ENCODE measurements around the gene CCDC107.

CCDC107 gene

GRCh38 chr9:35688558-35689541 lies 30.8 kb downstream of the CCDC107 start:
- Histone ChIP-seq H3K9ac (ENCODE audit: low read depth, low read length) (peak overlapping the region; percentile 94), H3K36me3 (ENCODE audit: insufficient read depth, low read depth, low read length) (peaks cover 53% of the 10 kb centered on the region), H3K27ac (ENCODE audit: low read length) (peak overlapping the region; percentile 97), H3K27me3 (ENCODE audit: insufficient read depth, low read length) (no peaks in the 10 kb centered on the region), H3K4me1 (ENCODE audit: insufficient read depth, low read length) (peaks cover 11% of the 10 kb centered on the region), H3K9me3 (ENCODE audit: insufficient read depth, low read depth, low read length) (no peaks in the 10 kb centered on the region), H3K4me3 (ENCODE audit: low read length) (peak overlapping the region; percentile 87)

DNA sequence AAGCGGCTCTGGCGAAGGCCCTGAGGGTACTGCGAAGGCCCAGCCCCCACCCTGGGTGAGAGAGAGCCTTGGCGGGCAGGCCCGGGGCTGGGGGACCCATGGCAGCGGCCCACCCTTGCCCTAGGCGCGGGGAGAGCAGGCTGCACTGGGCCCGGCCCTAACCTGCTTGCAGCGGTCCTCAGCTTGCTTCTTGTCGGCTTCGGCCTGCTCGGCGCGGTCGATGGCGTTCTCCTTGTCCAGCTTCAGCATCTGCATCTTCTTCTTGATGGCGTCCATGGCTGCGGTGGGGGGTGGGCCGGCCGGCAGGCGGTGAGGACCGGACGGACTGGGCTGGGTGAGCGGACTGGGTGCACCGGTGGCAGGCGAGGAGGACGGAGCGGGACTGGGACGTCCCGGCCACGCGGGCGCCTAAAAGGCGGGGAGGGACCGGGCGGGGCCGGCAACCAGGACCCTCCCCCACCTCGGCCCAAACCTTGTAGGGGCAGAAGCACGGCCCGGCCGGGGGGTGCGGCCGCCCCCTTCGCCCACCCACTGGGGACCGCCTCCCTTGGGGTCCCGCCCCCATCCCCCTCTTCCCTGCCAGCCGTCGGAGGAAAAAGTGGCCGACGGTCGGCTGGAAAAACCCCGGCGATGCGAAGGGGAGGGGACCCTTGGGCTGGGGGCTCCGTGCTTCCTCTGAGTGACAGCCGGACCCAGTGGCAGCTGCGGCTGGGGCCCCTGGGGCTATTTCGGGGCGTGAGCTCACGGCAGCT lies 31.6 kb downstream of the CCDC107 start, which contains the start of gene TPM2:
Gene TPM2 (minus strand): TSS at position 384 of the 752 bp plus-strand sequence. CDS start 108 bp downstream, at position 276.
- peak within 1 kb of the TSS; percentile 94 for H3K9ac ChIP-seq (ENCODE audit: low read depth, low read length)
- peaks cover 11% of the 10 kb centered on the region for H3K4me1 ChIP-seq (ENCODE audit: insufficient read depth, low read length)
- no peaks in the 10 kb centered on the region for H3K9me3 ChIP-seq (ENCODE audit: insufficient read depth, low read depth, low read length)
- H3K4me3 ChIP-seq (ENCODE audit: low read length): peak within 1 kb of the TSS; percentile 87
- no peaks in the 10 kb centered on the region for H3K27me3 ChIP-seq (ENCODE audit: insufficient read depth, low read length)
- H3K36me3 ChIP-seq (ENCODE audit: insufficient read depth, low read depth, low read length): peaks cover 44% of the 10 kb centered on the region
- H3K27ac ChIP-seq (ENCODE audit: low read length): peak within 1 kb of the TSS; percentile 97

GRCh38 chr9:35690294-35690613 lies 32.2 kb downstream of the CCDC107 start:
- Histone ChIP-seq H3K27me3 (ENCODE audit: insufficient read depth, low read length) (no peaks in the 10 kb centered on the region), H3K9me3 (ENCODE audit: insufficient read depth, low read depth, low read length) (no peaks in the 10 kb centered on the region), H3K4me1 (ENCODE audit: insufficient read depth, low read length) (peaks cover 11% of the 10 kb centered on the region), H3K4me3 (ENCODE audit: low read length) (peak overlapping the region; percentile 87), H3K9ac (ENCODE audit: low read depth, low read length) (peak overlapping the region; percentile 94; the same call in 1 of the 2 replicates), H3K36me3 (ENCODE audit: insufficient read depth, low read depth, low read length) (peaks cover 39% of the 10 kb centered on the region), H3K27ac (ENCODE audit: low read length) (peak overlapping the region; percentile 81)

- Histone ChIP-seq H3K9ac (ENCODE audit: low read depth, low read length) (peak overlapping the region; percentile 94; the same call in 1 of the 2 replicates), H3K4me1 (ENCODE audit: insufficient read depth, low read length) (peaks cover 11% of the 10 kb centered on the region), H3K27ac (ENCODE audit: low read length) (peak overlapping the region; percentile 86), H3K27me3 (ENCODE audit: insufficient read depth, low read length) (no peaks in the 10 kb centered on the region), H3K36me3 (ENCODE audit: insufficient read depth, low read depth, low read length) (peaks cover 36% of the 10 kb centered on the region), H3K9me3 (ENCODE audit: insufficient read depth, low read depth, low read length) (no peaks in the 10 kb centered on the region), H3K4me3 (ENCODE audit: low read length) (peak overlapping the region; percentile 87)
Measured at GRCh38 chr9:35690614-35691333, 32.7 kb downstream of the CCDC107 start.

DNA sequence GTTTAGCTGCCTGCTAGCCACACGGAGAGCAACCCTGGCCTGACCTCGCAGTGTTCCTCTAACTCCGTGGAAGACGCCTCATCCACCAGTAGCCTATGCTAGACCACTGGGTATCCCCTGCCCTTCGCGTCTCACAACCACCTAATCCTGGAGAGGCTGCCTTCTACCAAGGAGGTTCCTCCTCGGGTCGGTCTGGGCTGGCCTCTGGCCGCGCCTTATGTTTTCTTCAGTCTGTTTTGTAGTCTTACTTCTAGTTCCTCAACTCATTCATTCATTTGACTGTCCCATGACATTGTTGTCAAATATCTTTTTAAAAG lies 33.2 kb downstream of the CCDC107 start:
- peak overlapping the region; percentile 94; the same call in 1 of the 2 replicates for H3K9ac ChIP-seq (ENCODE audit: low read depth, low read length)

GRCh38 chr9:35691757-35692301 lies 33.7 kb downstream of the CCDC107 start:
- H3K27me3 ChIP-seq (ENCODE audit: insufficient read depth, low read length): no peaks in the 10 kb centered on the region
- no peak overlapping the region for H3K9ac ChIP-seq (ENCODE audit: low read depth, low read length)
- peaks cover 11% of the 10 kb centered on the region for H3K4me1 ChIP-seq (ENCODE audit: insufficient read depth, low read length)
- peaks cover 33% of the 10 kb centered on the region for H3K36me3 ChIP-seq (ENCODE audit: insufficient read depth, low read depth, low read length)
- no peak overlapping the region for H3K27ac ChIP-seq (ENCODE audit: low read length)
- H3K9me3 ChIP-seq (ENCODE audit: insufficient read depth, low read depth, low read length): no peaks in the 10 kb centered on the region
- peak overlapping the region; percentile 87 for H3K4me3 ChIP-seq (ENCODE audit: low read length)

More for the DNA sequence above, 33.2 kb downstream of the CCDC107 start:
- H3K4me1 ChIP-seq (ENCODE audit: insufficient read depth, low read length): peaks cover 11% of the 10 kb centered on the region
- peak overlapping the region; percentile 87 for H3K4me3 ChIP-seq (ENCODE audit: low read length)
- H3K36me3 ChIP-seq (ENCODE audit: insufficient read depth, low read depth, low read length): peaks cover 36% of the 10 kb centered on the region
- H3K27me3 ChIP-seq (ENCODE audit: insufficient read depth, low read length): no peaks in the 10 kb centered on the region
- peak overlapping the region; percentile 86 for H3K27ac ChIP-seq (ENCODE audit: low read length)
- H3K9me3 ChIP-seq (ENCODE audit: insufficient read depth, low read depth, low read length): no peaks in the 10 kb centered on the region

GRCh38 chr9:35695943-35696401 lies 37.9 kb downstream of the CCDC107 start:
- Histone ChIP-seq H3K9ac (ENCODE audit: low read depth, low read length) (no peak overlapping the region), H3K4me3 (ENCODE audit: low read length) (no peak overlapping the region), H3K36me3 (ENCODE audit: insufficient read depth, low read depth, low read length) (peaks cover 49% of the 10 kb centered on the region), H3K9me3 (ENCODE audit: insufficient read depth, low read depth, low read length) (no peaks in the 10 kb centered on the region), H3K27ac (ENCODE audit: low read length) (no peak overlapping the region), H3K27me3 (ENCODE audit: insufficient read depth, low read length) (no peaks in the 10 kb centered on the region), H3K4me1 (ENCODE audit: insufficient read depth, low read length) (0 out of 2 replicates have a peak, but pooled peaks cover 3% of the 10 kb centered on the region)

- Histone ChIP-seq H3K27me3 (ENCODE audit: insufficient read depth, low read length) (no peaks in the 10 kb centered on the region), H3K4me1 (ENCODE audit: insufficient read depth, low read length) (no peaks in the 10 kb centered on the region), H3K9me3 (ENCODE audit: insufficient read depth, low read depth, low read length) (no peaks in the 10 kb centered on the region), H3K36me3 (ENCODE audit: insufficient read depth, low read depth, low read length) (peaks cover 56% of the 10 kb centered on the region), H3K27ac (ENCODE audit: low read length) (no peak overlapping the region), H3K4me3 (ENCODE audit: low read length) (no peak overlapping the region), H3K9ac (ENCODE audit: low read depth, low read length) (no peak overlapping the region)
Measured at GRCh38 chr9:35696520-35697215, 38.6 kb downstream of the CCDC107 start.

DNA sequence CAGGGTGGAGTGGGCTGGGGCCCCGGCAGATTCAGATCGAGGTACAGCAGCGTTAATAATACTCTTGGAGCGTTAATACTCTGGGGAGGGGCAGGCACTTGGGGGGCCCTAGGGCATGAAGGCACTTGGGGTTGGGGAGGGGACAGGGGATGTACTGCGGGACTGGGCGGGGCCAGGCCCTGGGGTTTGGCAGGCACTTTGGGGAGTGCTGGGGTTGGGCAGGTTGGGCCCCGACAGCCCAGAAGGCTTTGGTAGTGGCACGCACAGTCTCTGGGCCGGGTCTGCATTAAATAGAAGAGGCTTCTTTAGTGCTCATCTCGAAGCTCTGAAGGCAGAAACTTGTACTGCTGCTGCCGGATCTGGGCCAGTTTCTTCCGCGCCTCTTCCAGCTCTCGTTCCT lies 39.4 kb downstream of the CCDC107 start:
- no peaks in the 10 kb centered on the region for H3K4me1 ChIP-seq (ENCODE audit: insufficient read depth, low read length)
- H3K9ac ChIP-seq (ENCODE audit: low read depth, low read length): no peak overlapping the region
- no peaks in the 10 kb centered on the region for H3K9me3 ChIP-seq (ENCODE audit: insufficient read depth, low read depth, low read length)
- H3K27ac ChIP-seq (ENCODE audit: low read length): no peak overlapping the region
- H3K4me3 ChIP-seq (ENCODE audit: low read length): no peak overlapping the region
- H3K27me3 ChIP-seq (ENCODE audit: insufficient read depth, low read length): no peaks in the 10 kb centered on the region
- peaks cover 64% of the 10 kb centered on the region for H3K36me3 ChIP-seq (ENCODE audit: insufficient read depth, low read depth, low read length)

- Histone ChIP-seq H3K9me3 (ENCODE audit: insufficient read depth, low read depth, low read length) (no peaks in the 10 kb centered on the region), H3K27ac (ENCODE audit: low read length) (no peak overlapping the region), H3K27me3 (ENCODE audit: insufficient read depth, low read length) (no peaks in the 10 kb centered on the region), H3K4me1 (ENCODE audit: insufficient read depth, low read length) (no peaks in the 10 kb centered on the region), H3K36me3 (ENCODE audit: insufficient read depth, low read depth, low read length) (peaks cover 71% of the 10 kb centered on the region), H3K4me3 (ENCODE audit: low read length) (no peak overlapping the region), H3K9ac (ENCODE audit: low read depth, low read length) (no peak overlapping the region)
Measured at GRCh38 chr9:35698231-35698630, 40.1 kb downstream of the CCDC107 start.

Data from iPS-20b (cell line).